ENCODE measurements around the gene MBP.
"Not testable (repeated sequence)": the region's sequence is repeated elsewhere in the genome, so short reads cannot be mapped to it uniquely, and the experiment has no call there.

Gene MBP

GRCh38 chr18:76965555-76966151 is 166.9 kb downstream of the MBP start:
- peaks cover 12 to 20% of the 10 kb centered on the region in 2 donors for H3K4me1 Mint-ChIP-seq (ENCODE audit: low read depth in 2 of 2)
- not testable (repeated sequence) for DNase-seq; H3K27me3 Mint-ChIP-seq; H3K36me3 Mint-ChIP-seq (ENCODE audit: insufficient read depth); H3K4me3 Mint-ChIP-seq; H3K27ac Mint-ChIP-seq; ATAC-seq (replicated peaks); H3K9me3 Mint-ChIP-seq

- peaks cover 17% of the 10 kb centered on the region for H3K36me3 Mint-ChIP-seq (ENCODE audit: insufficient read depth)
- H3K27ac Mint-ChIP-seq = peak overlapping the region; percentile 66 to 69
- H3K4me3 Mint-ChIP-seq = peak overlapping the region; percentile 19 to 34
- no peaks in the 10 kb centered on the region for H3K9me3 Mint-ChIP-seq
- ATAC-seq (replicated peaks) (no peak), DNase-seq (no peak)
- H3K4me1 Mint-ChIP-seq (ENCODE audit: low read depth in 2 of 2) = peaks cover 12 to 20% of the 10 kb centered on the region in 2 donors
- H3K27me3 Mint-ChIP-seq = no peaks in the 10 kb centered on the region
Measured at GRCh38 chr18:76963936-76964335, 168.6 kb downstream of the MBP start.

GRCh38 chr18:76962851-76963250 is 169.7 kb downstream of the MBP start:
- H3K36me3 Mint-ChIP-seq (ENCODE audit: insufficient read depth) = peaks cover 18% of the 10 kb centered on the region
- ATAC-seq (replicated peaks) = no peak
- DNase-seq = no peak
- no peaks in the 10 kb centered on the region for H3K9me3 Mint-ChIP-seq
- peak overlapping the region; percentile 66 to 69 for H3K27ac Mint-ChIP-seq
- no peaks in the 10 kb centered on the region for H3K27me3 Mint-ChIP-seq
- H3K4me3 Mint-ChIP-seq = no peak overlapping the region
- H3K4me1 Mint-ChIP-seq (ENCODE audit: low read depth in 2 of 2) = peaks cover 12 to 20% of the 10 kb centered on the region in 2 donors

GRCh38 chr18:76960528-76961035 is 172.0 kb downstream of the MBP start:
- ATAC-seq (replicated peaks) (no peak), DNase-seq (no peak)
- H3K4me3 Mint-ChIP-seq = no peak overlapping the region
- no peaks in the 10 kb centered on the region for H3K9me3 Mint-ChIP-seq
- H3K4me1 Mint-ChIP-seq (ENCODE audit: low read depth in 2 of 2) = peaks cover 19 to 20% of the 10 kb centered on the region in 2 donors
- no peaks in the 10 kb centered on the region for H3K27me3 Mint-ChIP-seq
- H3K36me3 Mint-ChIP-seq (ENCODE audit: insufficient read depth) = peaks cover 23% of the 10 kb centered on the region
- H3K27ac Mint-ChIP-seq = no peak overlapping the region

GRCh38 chr18:76959605-76960004 is 173.0 kb downstream of the MBP start:
- no peak for ATAC-seq (replicated peaks)
- H3K27ac Mint-ChIP-seq = no peak overlapping the region
- no peak overlapping the region for H3K4me3 Mint-ChIP-seq
- no peak for DNase-seq
- H3K9me3 Mint-ChIP-seq = no peaks in the 10 kb centered on the region
- H3K27me3 Mint-ChIP-seq = no peaks in the 10 kb centered on the region
- peaks cover 23% of the 10 kb centered on the region for H3K36me3 Mint-ChIP-seq (ENCODE audit: insufficient read depth)
- peaks cover 19 to 20% of the 10 kb centered on the region in 2 donors for H3K4me1 Mint-ChIP-seq (ENCODE audit: low read depth in 2 of 2)

GRCh38 chr18:76958692-76959341 is 173.8 kb downstream of the MBP start:
- DNase-seq (no peak), ATAC-seq (replicated peaks) (no peak)
- H3K36me3 Mint-ChIP-seq (ENCODE audit: insufficient read depth) = peaks cover 23% of the 10 kb centered on the region
- no peaks in the 10 kb centered on the region for H3K9me3 Mint-ChIP-seq
- peaks cover 15 to 16% of the 10 kb centered on the region in 2 donors for H3K4me1 Mint-ChIP-seq (ENCODE audit: low read depth in 2 of 2)
- no peaks in the 10 kb centered on the region for H3K27me3 Mint-ChIP-seq
- no peak overlapping the region for H3K27ac Mint-ChIP-seq
- H3K4me3 Mint-ChIP-seq = no peak overlapping the region

- Mint-ChIP-seq H3K4me3 (peak overlapping the region in 1 of 2 donors; percentile 68), H3K4me1 (ENCODE audit: low read depth in 2 of 2) (peaks cover 4 to 6% of the 10 kb centered on the region in 2 donors), H3K36me3 (ENCODE audit: insufficient read depth) (peaks cover 23% of the 10 kb centered on the region), H3K27me3 (no peaks in the 10 kb centered on the region), H3K27ac (peak overlapping the region in 1 of 2 donors; percentile 90), H3K9me3 (no peaks in the 10 kb centered on the region)
- no peak for DNase-seq
- no peak for ATAC-seq (replicated peaks)
Measured at GRCh38 chr18:76957384-76958355, 174.9 kb downstream of the MBP start.

GRCh38 chr18:76956648-76957047 is 175.9 kb downstream of the MBP start:
- H3K27me3 Mint-ChIP-seq = no peaks in the 10 kb centered on the region
- H3K4me1 Mint-ChIP-seq (ENCODE audit: low read depth in 2 of 2) = peaks cover 1 to 6% of the 10 kb centered on the region in 2 donors
- peak overlapping the region in 1 of 2 donors; percentile 90 for H3K27ac Mint-ChIP-seq
- peaks cover 17% of the 10 kb centered on the region for H3K36me3 Mint-ChIP-seq (ENCODE audit: insufficient read depth)
- H3K4me3 Mint-ChIP-seq = peak overlapping the region in 1 of 2 donors; percentile 68
- ATAC-seq (replicated peaks) = no peak
- no peak for DNase-seq
- no peaks in the 10 kb centered on the region for H3K9me3 Mint-ChIP-seq

GRCh38 chr18:76955524-76956170 is 176.9 kb downstream of the MBP start:
- DNase-seq (no peak), ATAC-seq (replicated peaks) (no peak)
- Mint-ChIP-seq H3K36me3 (ENCODE audit: insufficient read depth) (peaks cover 16% of the 10 kb centered on the region), H3K9me3 (no peaks in the 10 kb centered on the region), H3K27me3 (no peaks in the 10 kb centered on the region), H3K4me1 (ENCODE audit: low read depth in 2 of 2) (peaks cover 8 to 9% of the 10 kb centered on the region in 2 donors), H3K27ac (no peak overlapping the region), H3K4me3 (no peak overlapping the region)

- no peaks in the 10 kb centered on the region for H3K27me3 Mint-ChIP-seq
- H3K9me3 Mint-ChIP-seq = no peaks in the 10 kb centered on the region
- ATAC-seq (replicated peaks) = no peak
- H3K4me1 Mint-ChIP-seq (ENCODE audit: low read depth in 2 of 2) = peaks cover 14 to 19% of the 10 kb centered on the region in 2 donors
- H3K36me3 Mint-ChIP-seq (ENCODE audit: insufficient read depth) = peaks cover 5% of the 10 kb centered on the region
- no peak overlapping the region for H3K27ac Mint-ChIP-seq
- no peak overlapping the region for H3K4me3 Mint-ChIP-seq
- DNase-seq = no peak
Measured at GRCh38 chr18:76953583-76954233, 178.9 kb downstream of the MBP start.

- Mint-ChIP-seq H3K27ac (no peak overlapping the region), H3K27me3 (no peaks in the 10 kb centered on the region), H3K9me3 (no peaks in the 10 kb centered on the region), H3K36me3 (ENCODE audit: insufficient read depth) (peaks cover 5% of the 10 kb centered on the region), H3K4me3 (no peak overlapping the region), H3K4me1 (ENCODE audit: low read depth in 2 of 2) (peaks cover 20 to 25% of the 10 kb centered on the region in 2 donors)
- DNase-seq (no peak), ATAC-seq (replicated peaks) (no peak)
Measured at GRCh38 chr18:76953156-76953555, 179.4 kb downstream of the MBP start.

- H3K27me3 Mint-ChIP-seq = no peaks in the 10 kb centered on the region
- no peak overlapping the region for H3K27ac Mint-ChIP-seq
- H3K4me1 Mint-ChIP-seq (ENCODE audit: low read depth in 2 of 2) = peaks cover 21 to 29% of the 10 kb centered on the region in 2 donors
- ATAC-seq (replicated peaks) (no peak), DNase-seq (no peak)
- H3K36me3 Mint-ChIP-seq (ENCODE audit: insufficient read depth) = peaks cover 5% of the 10 kb centered on the region
- no peak overlapping the region for H3K4me3 Mint-ChIP-seq
- no peaks in the 10 kb centered on the region for H3K9me3 Mint-ChIP-seq
Measured at GRCh38 chr18:76952747-76953146, 179.8 kb downstream of the MBP start.
